Ecto neural progenitor cell (in vitro differentiated cells): ENCODE measurements around the gene GABPB1.
"Not testable (repeated sequence)": the region's sequence is repeated elsewhere in the genome, so short reads cannot be mapped to it uniquely, and the experiment has no call there.

Experiments
- DNase-seq: peaks from one replicate; pipeline ENCODE4 v3.0.0-alpha.2; 2018; ENCODE audit warnings: low spot score

The GABPB1 gene

GRCh38 chr15:50354838-50355618, at the start of gene GABPB1:
Gene GABPB1 (minus strand): TSS chr15:50355198. CDS start chr15:50309798, 45,400 bp downstream.
- peak; percentile 93 for DNase-seq

GRCh38 chr15:50391561-50391960, 36.6 kb upstream of the GABPB1 start:
- DNase-seq, result not testable (repeated sequence)

- DNase-seq, result no peak
Measured at GRCh38 chr15:50390554-50391264, 35.7 kb upstream of the GABPB1 start.

- not testable (repeated sequence) for DNase-seq
Measured at GRCh38 chr15:50382408-50382807, 27.4 kb upstream of the GABPB1 start.

- DNase-seq, result no peak
Measured at GRCh38 chr15:50381438-50381837, 26.4 kb upstream of the GABPB1 start.

- DNase-seq, result no peak
Measured at GRCh38 chr15:50380089-50380488, 25.1 kb upstream of the GABPB1 start.

GRCh38 chr15:50379413-50379812, 24.4 kb upstream of the GABPB1 start:
- DNase-seq, result not testable (repeated sequence)

- DNase-seq, result no peak
Measured at GRCh38 chr15:50378776-50379175, 23.8 kb upstream of the GABPB1 start.

GRCh38 chr15:50377867-50378751, 23.1 kb upstream of the GABPB1 start:
- no peak for DNase-seq

GRCh38 chr15:50369564-50369963, 14.6 kb upstream of the GABPB1 start:
- DNase-seq, result not testable (repeated sequence)

- no peak for DNase-seq
Measured at GRCh38 chr15:50365971-50366370, 11.0 kb upstream of the GABPB1 start.

GRCh38 chr15:50365570-50365969, 10.6 kb upstream of the GABPB1 start:
- no peak for DNase-seq

- no peak for DNase-seq
Measured at GRCh38 chr15:50363612-50364011, 8.6 kb upstream of the GABPB1 start.

- DNase-seq, result no peak
Measured at GRCh38 chr15:50361756-50362155, 6.8 kb upstream of the GABPB1 start.

- DNase-seq, result no peak
Measured at GRCh38 chr15:50358845-50359244, 3.8 kb upstream of the GABPB1 start.

- DNase-seq, result no peak
Measured at GRCh38 chr15:50355980-50356379, 982 bp upstream of the GABPB1 start.

- DNase-seq, result no peak
Measured at GRCh38 chr15:50355619-50355905, 564 bp upstream of the GABPB1 start.

- DNase-seq, result peak; percentile 79
Measured at GRCh38 chr15:50353975-50354837, 792 bp downstream of the GABPB1 start.

GRCh38 chr15:50353251-50353974, 1.6 kb downstream of the GABPB1 start:
- DNase-seq, result no peak

- no peak for DNase-seq
Measured at GRCh38 chr15:50350621-50351020, 4.4 kb downstream of the GABPB1 start.

GRCh38 chr15:50345298-50345697, 9.7 kb downstream of the GABPB1 start:
- DNase-seq, result no peak
